ENCODE results near the gene NQO1. TPM values are rescaled to one million over a fixed set of nuclear protein-coding genes. Genes with fewer than 3 reads are reported as not detected.

The NQO1 gene
- polyA plus RNA-seq, 1 experiment, result 580 TPM

DNA sequence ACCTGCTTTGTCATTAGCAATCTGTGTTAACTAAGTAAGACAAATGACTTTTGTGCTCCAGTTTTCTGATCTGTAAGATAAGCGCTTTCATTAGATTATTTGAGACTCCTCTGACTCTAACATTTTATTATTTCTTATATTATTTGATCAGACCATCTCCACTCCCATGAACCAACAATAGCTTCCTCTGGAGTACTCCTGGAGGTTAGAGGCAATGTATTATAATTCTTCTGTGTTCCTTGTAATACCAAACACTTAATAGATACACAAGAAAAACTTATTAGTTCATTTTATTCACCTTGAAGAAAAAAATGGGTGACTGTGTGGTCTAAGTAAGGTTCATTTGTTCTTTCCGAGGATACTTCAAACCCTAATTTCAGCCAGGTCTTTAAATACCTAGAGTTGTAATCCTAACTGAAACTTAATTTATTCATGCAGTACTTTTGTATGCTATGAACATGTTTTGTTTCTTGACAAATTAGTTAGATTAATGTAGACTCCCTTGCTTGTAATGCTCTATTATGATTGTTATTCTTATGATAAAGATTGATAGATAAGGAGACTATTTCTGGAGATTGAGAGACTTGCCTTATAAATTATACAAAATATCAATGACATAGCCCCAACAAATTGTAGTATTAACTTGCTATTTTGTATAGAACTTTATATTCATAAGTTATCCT lies 53.9 kb downstream of the NQO1 start:
- no peaks in the 10 kb centered on the region for H3K9me3 ChIP-seq (ENCODE audit: control insufficient read depth, insufficient read depth, low read length)
- DNase-seq (ENCODE audit: low read depth, low spot score), result no peak
- ChIA-PET POLR2A (no interaction called here), CTCF (interaction anchor here (0.6 to 1.3 kb wide), 2 partner anchors 274 to 277 kb away, joined by 3 read pairs; no protein-coding TSS in a partner anchor)
- H3K27me3 ChIP-seq (ENCODE audit: control insufficient read depth, insufficient read depth, low read length), result no peaks in the 10 kb centered on the region
- TF ChIP-seq, protein P1, sequence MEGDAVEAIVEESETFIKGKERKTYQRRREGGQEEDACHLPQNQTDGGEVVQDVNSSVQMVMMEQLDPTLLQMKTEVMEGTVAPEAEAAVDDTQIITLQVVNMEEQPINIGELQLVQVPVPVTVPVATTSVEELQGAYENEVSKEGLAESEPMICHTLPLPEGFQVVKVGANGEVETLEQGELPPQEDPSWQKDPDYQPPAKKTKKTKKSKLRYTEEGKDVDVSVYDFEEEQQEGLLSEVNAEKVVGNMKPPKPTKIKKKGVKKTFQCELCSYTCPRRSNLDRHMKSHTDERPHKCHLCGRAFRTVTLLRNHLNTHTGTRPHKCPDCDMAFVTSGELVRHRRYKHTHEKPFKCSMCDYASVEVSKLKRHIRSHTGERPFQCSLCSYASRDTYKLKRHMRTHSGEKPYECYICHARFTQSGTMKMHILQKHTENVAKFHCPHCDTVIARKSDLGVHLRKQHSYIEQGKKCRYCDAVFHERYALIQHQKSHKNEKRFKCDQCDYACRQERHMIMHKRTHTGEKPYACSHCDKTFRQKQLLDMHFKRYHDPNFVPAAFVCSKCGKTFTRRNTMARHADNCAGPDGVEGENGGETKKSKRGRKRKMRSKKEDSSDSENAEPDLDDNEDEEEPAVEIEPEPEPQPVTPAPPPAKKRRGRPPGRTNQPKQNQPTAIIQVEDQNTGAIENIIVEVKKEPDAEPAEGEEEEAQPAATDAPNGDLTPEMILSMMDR (IDR thresholded peaks at IDR 0.05; ENCODE audit: low read depth, low read length), result no peak
- H3K27ac ChIP-seq (ENCODE audit: low read depth, low read length), result no peak overlapping the region
- no peak overlapping the region for H3K4me3 ChIP-seq (ENCODE audit: low read depth, low read length)

DNA sequence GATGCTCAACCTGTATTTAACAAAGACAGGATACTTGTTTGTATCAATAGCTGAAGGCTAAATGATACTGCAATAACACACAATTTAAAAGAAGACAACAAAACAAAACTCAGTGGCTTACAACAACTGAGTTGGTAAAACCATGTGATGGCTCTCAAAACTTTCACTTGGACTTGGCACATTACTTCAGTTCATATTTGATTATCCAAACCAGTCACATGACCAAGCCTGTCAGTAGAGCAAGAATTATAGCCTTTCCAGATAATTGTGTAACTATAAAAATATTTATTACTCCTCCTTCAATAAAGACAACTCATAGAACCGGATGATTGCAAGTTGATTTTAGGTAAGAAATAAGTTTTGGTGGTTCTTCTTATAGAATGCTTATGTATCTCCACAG lies 56.8 kb downstream of the NQO1 start:
- CTCF ChIA-PET, result interaction anchor here (0.6 to 2.0 kb wide), 2 partner anchors 29 to 84 kb away, joined by 3 to 8 read pairs; partner anchors contain the start of gene NOB1

DNA sequence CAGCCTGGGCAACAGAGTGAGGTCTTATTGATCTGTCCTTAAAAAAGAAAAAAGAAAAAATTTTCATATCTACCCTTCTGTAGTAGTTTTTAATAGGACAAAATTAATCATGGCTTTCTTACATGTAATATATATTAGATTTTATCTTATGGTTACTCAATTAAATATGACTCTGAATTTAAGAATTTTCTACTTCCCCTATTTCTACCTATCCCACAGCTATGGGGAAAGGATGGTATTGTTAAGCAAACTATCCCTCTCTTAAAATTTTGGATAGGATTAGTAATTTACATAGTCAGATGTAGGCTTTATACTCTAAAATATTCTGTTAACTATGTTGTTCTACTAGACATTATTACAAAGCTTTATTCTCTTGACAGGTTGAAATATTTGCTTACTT lies 62.5 kb downstream of the NQO1 start:
- DNase-seq (ENCODE audit: low read depth, low spot score), result no peak
- no peak overlapping the region for H3K27ac ChIP-seq (ENCODE audit: low read depth, low read length)
- POLR2A ChIA-PET, result no interaction called here
- H3K27me3 ChIP-seq (ENCODE audit: control insufficient read depth, insufficient read depth, low read length), result no peaks in the 10 kb centered on the region
- no peak overlapping the region for H3K4me3 ChIP-seq (ENCODE audit: low read depth, low read length)
- TF ChIP-seq, protein P1 (IDR thresholded peaks at IDR 0.05; ENCODE audit: low read depth, low read length), result no peak
- no peaks in the 10 kb centered on the region for H3K9me3 ChIP-seq (ENCODE audit: control insufficient read depth, insufficient read depth, low read length)
- CTCF ChIA-PET, result interaction anchor here (0.7 kb wide), 1 partner anchor 39 kb away, joined by 5 read pairs; no protein-coding TSS in a partner anchor

More for the DNA sequence above, 56.8 kb downstream of the NQO1 start:
- no peak overlapping the region for H3K27ac ChIP-seq (ENCODE audit: low read depth, low read length)
- no peaks in the 10 kb centered on the region for H3K27me3 ChIP-seq (ENCODE audit: control insufficient read depth, insufficient read depth, low read length)
- POLR2A ChIA-PET, result no interaction called here
- H3K9me3 ChIP-seq (ENCODE audit: control insufficient read depth, insufficient read depth, low read length), result no peaks in the 10 kb centered on the region
- H3K4me3 ChIP-seq (ENCODE audit: low read depth, low read length), result no peak overlapping the region
- TF ChIP-seq, protein P1 (IDR thresholded peaks at IDR 0.05; ENCODE audit: low read depth, low read length), result no peak
- DNase-seq (ENCODE audit: low read depth, low spot score), result no peak

DNA sequence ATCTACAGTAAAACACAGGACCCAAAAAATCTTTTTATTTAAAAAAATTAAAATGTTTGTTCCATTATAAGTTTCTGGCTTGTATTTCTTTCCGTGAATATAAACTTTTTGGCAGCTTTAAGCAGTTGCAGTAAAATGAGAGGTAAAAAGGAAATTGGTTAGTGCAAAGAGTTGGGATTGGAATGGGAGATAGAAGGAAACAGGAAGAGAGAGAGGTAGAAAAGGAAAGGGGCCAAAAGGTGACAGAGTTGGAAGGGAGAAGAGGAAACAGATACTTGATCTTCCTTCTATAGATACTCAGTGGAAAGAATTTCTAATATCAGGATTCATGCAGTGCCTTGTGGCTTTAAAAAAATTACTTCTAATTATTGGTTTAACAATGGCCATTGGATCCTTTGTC lies 63.5 kb downstream of the NQO1 start:
- no peak for DNase-seq (ENCODE audit: low read depth, low spot score)
- CTCF ChIA-PET, result interaction anchor here (0.7 kb wide), 1 partner anchor 261 kb away, joined by 9 read pairs; no protein-coding TSS in a partner anchor
- POLR2A ChIA-PET, result no interaction called here
- Histone ChIP-seq H3K4me3 (ENCODE audit: low read depth, low read length) (no peak overlapping the region), H3K27ac (ENCODE audit: low read depth, low read length) (no peak overlapping the region), H3K27me3 (ENCODE audit: control insufficient read depth, insufficient read depth, low read length) (no peaks in the 10 kb centered on the region), H3K9me3 (ENCODE audit: control insufficient read depth, insufficient read depth, low read length) (no peaks in the 10 kb centered on the region)
- TF ChIP-seq, protein P1 (IDR thresholded peaks at IDR 0.05; ENCODE audit: low read depth, low read length), result no peak

DNA sequence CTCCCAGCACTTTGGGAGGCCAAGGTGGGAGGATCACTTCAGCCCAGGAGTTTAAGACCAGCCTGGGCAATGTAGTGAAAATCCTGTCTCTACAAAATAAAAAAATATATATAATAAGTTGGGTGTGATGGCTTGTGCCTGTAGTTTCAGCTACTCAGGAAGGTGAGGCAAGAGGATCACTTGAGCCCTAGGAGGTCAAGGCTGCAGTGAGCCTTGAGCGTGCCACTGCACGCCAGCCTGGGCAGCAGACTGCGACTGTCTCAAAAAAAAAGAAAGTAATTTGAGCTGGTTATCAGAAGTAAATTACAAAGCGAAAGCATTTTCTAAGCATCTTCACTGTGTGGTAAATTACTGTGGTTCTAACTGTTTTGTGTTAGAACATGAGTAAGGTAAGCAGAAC lies 66.2 kb downstream of the NQO1 start:
- Histone ChIP-seq H3K4me3 (ENCODE audit: low read depth, low read length) (no peak overlapping the region), H3K27ac (ENCODE audit: low read depth, low read length) (no peak overlapping the region), H3K27me3 (ENCODE audit: control insufficient read depth, insufficient read depth, low read length) (no peaks in the 10 kb centered on the region), H3K9me3 (ENCODE audit: control insufficient read depth, insufficient read depth, low read length) (no peaks in the 10 kb centered on the region)
- ChIA-PET POLR2A (no interaction called here), CTCF (interaction anchor here (0.6 kb wide), 1 partner anchor 263 kb away, joined by 3 read pairs; no protein-coding TSS in a partner anchor)
- DNase-seq (ENCODE audit: low read depth, low spot score), result no peak
- TF ChIP-seq, protein P1 (IDR thresholded peaks at IDR 0.05; ENCODE audit: low read depth, low read length), result no peak

Data from AG04450 (cell line).